HG03457 (cell line): ENCODE data around the gene APOC4.
"Not testable (repeated sequence)": the region's sequence is repeated elsewhere in the genome, so short reads cannot be mapped to it uniquely, and the experiment has no call there.

Experiments
- ATAC-seq: cut with Tn5 transposase; IDR thresholded peaks from one replicate; pipeline ENCODE4 v1.9.1; 2021; ENCODE audit warnings: moderate number of reproducible peaks; ENCODE audit not compliant: unreplicated experiment

APOC4 gene, protein sequence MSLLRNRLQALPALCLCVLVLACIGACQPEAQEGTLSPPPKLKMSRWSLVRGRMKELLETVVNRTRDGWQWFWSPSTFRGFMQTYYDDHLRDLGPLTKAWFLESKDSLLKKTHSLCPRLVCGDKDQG

DNA sequence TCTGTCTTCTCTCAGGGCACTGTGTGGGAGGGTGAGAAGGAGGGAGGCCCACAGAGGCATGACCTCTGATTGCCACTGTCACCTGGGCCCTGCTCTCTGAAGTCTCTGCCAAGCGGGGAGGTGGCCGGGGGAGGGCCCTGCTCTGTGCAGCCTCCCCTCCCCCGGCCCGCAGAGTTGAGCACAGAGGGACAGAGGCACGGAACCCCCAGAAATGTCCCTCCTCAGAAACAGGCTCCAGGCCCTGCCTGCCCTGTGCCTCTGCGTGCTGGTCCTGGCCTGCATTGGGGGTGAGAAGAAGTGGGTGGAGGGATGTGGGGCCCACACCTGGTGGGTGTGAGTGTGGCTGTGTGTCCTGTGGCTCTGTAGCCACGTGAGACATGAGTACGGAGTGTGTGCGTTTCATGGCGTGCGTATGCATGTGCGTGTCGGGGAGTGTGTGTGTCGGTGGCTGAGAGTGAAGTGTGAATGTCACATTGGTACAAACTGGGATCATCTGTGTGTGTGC lies at the start of gene APOC4:
TSS of gene APOC4 (plus strand) at position 171 of the 505 bp plus-strand sequence. CDS start at position 212, 41 bp downstream.
- ATAC-seq = no peak

DNA sequence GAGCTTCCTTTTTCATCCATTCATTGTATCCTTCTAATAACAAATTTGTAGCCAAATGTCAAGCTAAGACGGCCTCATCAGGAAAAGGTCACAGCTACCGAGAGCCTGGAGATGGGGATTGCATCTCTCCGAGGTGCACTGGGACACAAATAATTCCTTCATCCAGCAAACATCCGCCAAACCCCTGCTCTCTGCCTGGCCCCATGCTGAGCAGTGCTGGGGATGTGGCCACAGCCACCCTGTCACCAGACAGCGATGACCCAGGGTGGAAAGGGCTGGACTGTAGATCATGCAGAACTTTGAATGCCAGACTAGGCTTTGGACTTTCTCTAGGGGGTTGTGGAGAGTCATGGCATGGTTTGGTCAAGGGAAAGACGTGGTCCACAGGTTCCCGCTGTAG lies 49.1 kb upstream of the APOC4 start:
- ATAC-seq = no peak

DNA sequence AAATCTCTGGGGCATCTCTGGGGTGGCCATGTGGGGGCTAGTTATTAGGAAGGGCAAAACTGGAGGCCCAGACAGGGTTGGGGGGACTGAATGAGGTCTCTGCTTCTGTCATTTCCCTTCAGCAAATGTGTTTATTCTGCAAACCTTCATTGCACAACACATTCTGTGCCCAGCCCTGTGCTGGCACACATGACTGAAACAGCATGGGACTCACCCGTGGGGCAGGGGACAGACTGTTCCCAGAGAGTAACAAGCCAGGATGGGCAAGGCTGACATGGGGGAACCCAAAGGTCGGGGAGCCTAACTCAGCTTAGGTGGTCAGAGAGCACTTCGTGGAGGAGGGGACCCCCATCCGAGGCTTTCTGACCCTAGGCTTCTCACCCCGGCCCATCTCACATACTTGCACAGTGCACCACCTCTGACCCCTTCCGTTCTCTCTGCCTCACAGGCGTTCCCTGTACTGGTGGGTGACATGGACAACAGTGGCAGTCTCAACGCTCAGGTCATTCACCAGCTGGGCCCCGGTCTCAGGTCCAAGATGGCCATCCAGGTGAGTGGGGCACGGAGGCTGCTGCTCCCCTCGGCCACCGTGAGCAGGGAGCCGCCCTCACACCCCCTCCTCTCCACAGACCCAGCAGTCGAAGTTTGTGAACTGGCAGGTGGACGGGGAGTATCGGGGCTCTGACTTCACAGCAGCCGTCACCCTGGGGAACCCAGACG lies 48.5 kb upstream of the APOC4 start:
- ATAC-seq = no peak

DNA sequence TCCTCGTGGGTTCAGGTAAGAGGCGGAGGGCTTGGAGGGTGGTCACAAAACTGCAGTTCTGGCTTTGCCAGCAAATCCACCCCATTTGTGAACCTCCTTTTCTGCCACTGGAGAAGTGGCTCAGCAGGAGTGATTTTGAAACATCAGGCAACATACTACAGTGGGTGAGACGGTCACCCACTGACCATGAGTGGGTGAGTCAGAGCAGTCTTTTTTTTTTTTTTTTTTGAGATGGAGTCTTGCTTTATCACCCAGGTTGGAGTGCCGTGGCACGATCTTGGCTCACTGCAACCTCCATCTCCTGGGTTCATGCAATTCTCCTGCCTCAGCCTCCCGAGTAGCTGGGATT lies 48.0 kb upstream of the APOC4 start:
- no peak for ATAC-seq

DNA sequence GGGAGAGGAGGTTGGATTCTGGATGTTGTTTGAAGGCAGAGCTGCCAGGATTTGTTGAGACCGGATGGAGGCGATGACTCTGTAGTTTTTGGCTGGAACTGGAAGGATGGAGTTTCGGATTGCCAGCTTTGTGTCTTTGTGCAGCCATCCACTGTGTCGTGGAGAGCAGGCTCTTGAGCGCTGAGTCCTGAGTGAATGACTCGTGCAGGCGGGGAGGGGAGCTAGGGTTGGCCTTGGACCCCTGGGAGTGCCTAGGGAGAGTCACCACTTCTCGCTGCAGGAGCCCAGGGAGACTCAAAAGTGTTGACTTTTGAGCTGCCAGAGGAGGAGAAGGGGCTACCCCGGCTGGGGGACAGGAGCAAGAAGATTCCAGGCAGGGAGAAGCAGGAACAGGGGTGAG lies 47.1 kb upstream of the APOC4 start:
- no peak for ATAC-seq

DNA sequence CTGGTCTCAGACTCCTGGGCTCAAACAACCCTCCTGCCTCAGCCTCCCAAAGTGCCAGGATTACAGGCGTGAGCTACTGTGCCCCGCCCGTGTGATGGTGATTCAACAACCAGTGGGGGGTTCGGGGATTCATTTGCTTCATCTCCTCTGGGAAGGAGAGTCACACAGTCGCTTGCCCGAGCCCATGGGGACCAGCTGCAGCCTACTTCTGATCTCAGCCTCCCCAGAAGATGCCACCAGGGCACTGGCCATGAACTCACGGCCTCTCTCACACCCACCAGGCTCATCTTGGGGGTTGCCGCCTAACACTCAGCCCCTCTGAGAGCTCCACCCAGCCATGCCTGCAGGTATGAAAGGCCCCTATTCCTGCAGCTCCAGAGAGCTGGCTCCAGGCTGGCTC lies 44.2 kb upstream of the APOC4 start:
- no peak for ATAC-seq

DNA sequence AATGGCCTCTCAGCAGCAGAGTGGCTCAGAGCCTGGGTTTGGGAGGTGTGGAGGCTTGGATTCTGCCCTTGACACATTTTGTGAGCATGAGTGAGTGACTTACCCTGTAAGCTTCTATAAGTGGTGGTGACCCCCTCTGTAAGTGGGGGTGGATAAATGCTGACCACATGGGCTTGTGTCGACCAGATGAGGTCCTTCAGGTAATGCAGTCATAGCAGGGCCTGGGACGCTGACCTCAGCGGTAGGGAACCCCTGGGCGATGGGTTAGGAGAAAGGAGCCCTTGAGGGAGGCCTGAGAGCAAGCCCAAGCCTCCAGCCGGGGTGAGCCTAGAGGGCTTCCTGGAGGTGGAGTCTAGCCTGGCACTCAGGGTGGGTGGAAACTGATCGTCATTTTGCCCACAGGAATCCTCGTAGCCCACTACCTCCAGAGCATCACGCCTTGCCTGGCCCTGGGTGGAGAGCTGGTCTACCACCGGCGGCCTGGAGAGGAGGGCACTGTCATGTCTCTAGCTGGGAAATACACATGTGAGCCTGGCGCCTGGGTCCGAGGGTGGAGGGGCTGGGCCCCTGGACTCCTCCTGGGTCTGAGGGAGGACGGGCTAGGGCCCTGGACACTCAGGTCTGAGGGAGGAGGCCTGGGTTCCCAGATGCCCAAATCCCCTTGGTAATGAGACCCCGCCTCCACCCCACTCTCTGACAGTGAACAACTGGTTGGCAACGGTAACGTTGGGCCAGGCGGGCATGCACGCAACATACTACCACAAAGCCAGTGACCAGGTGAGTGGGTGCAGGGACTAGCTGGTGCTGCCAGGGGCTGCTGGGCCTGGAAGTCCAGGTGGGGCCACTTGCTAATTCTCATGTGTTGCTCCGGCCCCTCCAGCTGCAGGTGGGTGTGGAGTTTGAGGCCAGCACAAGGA lies 41.5 kb upstream of the APOC4 start:
- no peak for ATAC-seq

DNA sequence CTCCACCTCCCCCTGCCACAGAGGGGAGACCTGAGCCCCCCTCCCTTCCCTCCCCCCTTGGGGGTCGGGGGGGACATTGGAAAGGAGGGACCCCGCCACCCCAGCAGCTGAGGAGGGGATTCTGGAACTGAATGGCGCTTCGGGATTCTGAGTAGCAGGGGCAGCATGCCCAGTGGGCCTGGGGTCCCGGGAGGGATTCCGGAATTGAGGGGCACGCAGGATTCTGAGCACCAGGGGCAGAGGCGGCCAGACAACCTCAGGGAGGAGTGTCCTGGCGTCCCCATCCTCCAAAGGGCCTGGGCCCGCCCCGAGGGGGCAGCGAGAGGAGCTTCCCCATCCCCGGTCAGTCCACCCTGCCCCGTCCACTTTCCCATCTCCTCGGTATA lies 38.8 kb upstream of the APOC4 start:
- no peak for ATAC-seq

DNA sequence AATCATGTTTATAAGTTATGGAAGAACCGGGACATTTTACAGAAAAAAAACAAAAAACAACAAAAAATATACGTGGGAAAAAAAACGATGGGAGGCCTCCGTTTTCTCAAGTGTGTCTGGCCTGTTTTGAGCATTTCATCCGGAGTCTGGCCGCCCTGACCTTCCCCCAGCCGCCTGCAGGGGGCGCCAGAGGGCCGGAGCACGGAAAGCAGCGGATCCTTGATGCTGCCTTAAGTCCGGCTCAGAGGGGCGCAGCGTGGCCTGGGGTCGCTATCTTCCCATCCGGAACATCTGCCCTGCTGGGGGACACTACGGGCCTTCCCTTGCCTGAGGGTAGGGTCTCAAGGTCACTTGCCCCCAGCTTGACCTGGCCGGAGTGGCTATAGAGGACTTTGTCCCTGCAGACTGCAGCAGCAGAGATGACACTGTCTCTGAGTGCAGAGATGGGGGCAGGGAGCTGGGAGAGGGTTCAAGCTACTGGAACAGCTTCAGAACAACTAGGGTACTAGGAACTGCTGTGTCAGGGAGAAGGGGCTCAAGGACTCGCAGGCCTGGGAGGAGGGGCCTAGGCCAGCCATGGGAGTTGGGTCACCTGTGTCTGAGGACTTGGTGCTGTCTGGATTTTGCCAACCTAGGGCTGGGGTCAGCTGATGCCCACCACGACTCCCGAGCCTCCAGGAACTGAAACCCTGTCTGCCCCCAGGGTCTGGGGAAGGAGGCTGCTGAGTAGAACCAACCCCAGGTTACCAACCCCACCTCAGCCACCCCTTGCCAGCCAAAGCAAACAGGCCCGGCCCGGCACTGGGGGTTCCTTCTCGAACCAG lies 38.2 kb upstream of the APOC4 start:
- ATAC-seq = no peak

DNA sequence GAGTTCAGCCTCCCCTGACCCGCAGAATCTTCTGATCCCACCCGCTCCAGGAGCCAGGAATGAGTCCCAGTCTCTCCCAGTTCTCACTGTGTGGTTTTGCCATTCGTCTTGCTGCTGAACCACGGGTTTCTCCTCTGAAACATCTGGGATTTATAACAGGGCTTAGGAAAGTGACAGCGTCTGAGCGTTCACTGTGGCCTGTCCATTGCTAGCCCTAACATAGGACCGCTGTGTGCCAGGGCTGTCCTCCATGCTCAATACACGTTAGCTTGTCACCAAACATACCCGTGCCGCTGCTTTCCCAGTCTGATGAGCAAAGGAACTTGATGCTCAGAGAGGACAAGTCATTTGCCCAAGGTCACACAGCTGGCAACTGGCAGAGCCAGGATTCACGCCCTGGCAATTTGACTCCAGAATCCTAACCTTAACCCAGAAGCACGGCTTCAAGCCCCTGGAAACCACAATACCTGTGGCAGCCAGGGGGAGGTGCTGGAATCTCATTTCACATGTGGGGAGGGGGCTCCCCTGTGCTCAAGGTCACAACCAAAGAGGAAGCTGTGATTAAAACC lies 37.5 kb upstream of the APOC4 start:
- ATAC-seq = no peak

DNA sequence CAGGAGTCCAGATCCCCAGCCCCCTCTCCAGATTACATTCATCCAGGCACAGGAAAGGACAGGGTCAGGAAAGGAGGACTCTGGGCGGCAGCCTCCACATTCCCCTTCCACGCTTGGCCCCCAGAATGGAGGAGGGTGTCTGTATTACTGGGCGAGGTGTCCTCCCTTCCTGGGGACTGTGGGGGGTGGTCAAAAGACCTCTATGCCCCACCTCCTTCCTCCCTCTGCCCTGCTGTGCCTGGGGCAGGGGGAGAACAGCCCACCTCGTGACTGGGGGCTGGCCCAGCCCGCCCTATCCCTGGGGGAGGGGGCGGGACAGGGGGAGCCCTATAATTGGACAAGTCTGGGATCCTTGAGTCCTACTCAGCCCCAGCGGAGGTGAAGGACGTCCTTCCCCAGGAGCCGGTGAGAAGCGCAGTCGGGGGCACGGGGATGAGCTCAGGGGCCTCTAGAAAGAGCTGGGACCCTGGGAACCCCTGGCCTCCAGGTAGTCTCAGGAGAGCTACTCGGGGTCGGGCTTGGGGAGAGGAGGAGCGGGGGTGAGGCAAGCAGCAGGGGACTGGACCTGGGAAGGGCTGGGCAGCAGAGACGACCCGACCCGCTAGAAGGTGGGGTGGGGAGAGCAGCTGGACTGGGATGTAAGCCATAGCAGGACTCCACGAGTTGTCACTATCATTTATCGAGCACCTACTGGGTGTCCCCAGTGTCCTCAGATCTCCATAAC lies 36.4 kb upstream of the APOC4 start, which contains the start of gene APOE:
TSS of gene APOE (plus strand) at position 360 of the 724 bp plus-strand sequence. CDS start 829 bp downstream, outside the sequence.
- no peak for ATAC-seq

DNA sequence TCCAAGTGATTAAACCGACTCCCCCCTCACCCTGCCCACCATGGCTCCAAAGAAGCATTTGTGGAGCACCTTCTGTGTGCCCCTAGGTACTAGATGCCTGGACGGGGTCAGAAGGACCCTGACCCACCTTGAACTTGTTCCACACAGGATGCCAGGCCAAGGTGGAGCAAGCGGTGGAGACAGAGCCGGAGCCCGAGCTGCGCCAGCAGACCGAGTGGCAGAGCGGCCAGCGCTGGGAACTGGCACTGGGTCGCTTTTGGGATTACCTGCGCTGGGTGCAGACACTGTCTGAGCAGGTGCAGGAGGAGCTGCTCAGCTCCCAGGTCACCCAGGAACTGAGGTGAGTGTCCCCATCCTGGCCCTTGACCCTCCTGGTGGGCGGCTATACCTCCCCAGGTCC lies 34.4 kb upstream of the APOC4 start:
- no peak for ATAC-seq

DNA sequence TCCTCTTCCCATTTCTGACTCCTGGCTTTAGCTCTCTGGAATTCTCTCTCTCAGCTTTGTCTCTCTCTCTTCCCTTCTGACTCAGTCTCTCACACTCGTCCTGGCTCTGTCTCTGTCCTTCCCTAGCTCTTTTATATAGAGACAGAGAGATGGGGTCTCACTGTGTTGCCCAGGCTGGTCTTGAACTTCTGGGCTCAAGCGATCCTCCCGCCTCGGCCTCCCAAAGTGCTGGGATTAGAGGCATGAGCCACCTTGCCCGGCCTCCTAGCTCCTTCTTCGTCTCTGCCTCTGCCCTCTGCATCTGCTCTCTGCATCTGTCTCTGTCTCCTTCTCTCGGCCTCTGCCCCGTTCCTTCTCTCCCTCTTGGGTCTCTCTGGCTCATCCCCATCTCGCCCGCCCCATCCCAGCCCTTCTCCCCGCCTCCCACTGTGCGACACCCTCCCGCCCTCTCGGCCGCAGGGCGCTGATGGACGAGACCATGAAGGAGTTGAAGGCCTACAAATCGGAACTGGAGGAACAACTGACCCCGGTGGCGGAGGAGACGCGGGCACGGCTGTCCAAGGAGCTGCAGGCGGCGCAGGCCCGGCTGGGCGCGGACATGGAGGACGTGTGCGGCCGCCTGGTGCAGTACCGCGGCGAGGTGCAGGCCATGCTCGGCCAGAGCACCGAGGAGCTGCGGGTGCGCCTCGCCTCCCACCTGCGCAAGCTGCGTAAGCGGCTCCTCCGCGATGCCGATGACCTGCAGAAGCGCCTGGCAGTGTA lies 33.8 kb upstream of the APOC4 start:
- no peak for ATAC-seq

DNA sequence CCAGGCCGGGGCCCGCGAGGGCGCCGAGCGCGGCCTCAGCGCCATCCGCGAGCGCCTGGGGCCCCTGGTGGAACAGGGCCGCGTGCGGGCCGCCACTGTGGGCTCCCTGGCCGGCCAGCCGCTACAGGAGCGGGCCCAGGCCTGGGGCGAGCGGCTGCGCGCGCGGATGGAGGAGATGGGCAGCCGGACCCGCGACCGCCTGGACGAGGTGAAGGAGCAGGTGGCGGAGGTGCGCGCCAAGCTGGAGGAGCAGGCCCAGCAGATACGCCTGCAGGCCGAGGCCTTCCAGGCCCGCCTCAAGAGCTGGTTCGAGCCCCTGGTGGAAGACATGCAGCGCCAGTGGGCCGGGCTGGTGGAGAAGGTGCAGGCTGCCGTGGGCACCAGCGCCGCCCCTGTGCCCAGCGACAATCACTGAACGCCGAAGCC lies 33.2 kb upstream of the APOC4 start:
- no peak for ATAC-seq

DNA sequence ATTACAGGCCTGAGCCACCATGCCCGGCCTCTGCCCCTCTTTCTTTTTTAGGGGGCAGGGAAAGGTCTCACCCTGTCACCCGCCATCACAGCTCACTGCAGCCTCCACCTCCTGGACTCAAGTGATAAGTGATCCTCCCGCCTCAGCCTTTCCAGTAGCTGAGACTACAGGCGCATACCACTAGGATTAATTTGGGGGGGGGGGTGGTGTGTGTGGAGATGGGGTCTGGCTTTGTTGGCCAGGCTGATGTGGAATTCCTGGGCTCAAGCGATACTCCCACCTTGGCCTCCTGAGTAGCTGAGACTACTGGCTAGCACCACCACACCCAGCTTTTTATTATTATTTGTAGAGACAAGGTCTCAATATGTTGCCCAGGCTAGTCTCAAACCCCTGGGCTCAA lies 32.3 kb upstream of the APOC4 start:
- ATAC-seq = no peak

DNA sequence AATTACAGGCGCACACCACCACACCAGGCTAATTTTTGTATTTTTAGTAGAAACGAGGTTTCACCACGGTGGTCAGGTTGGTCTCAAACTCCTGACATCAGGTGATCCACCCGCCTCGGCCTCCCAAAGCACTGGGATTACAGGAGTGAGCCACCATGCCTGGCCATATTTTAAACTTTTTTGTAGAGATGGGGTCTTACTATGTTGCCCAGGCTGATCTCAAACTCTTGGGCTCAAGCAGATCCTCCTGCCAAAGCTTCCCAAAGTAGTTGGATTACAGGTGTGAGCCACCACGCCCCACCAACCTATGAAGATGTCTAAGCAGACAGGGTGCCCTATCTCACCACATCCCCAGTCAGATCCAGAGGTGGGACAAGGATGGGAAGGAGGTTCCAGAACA lies 30.1 kb upstream of the APOC4 start:
- not testable (repeated sequence) for ATAC-seq

DNA sequence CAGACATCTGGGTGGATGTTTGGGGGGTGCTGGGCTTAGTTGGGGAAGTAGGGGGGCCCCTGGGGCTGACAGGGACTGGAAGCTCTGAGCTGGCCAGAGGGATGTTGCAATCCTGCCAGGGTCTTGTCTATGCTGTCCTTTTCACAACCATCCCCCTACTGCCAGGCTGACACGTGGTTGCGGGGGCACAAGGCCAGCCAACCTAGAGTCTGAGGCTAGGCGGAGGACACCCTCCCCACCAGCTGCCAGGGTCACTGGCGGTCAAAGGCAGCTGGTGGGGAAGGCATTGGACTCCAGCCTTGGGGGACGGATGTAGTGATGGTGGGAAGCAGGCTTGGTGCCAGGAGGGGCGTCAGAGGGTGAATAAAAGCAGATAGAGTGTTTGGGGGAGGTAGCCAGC lies 29.2 kb upstream of the APOC4 start:
- ATAC-seq = no peak

DNA sequence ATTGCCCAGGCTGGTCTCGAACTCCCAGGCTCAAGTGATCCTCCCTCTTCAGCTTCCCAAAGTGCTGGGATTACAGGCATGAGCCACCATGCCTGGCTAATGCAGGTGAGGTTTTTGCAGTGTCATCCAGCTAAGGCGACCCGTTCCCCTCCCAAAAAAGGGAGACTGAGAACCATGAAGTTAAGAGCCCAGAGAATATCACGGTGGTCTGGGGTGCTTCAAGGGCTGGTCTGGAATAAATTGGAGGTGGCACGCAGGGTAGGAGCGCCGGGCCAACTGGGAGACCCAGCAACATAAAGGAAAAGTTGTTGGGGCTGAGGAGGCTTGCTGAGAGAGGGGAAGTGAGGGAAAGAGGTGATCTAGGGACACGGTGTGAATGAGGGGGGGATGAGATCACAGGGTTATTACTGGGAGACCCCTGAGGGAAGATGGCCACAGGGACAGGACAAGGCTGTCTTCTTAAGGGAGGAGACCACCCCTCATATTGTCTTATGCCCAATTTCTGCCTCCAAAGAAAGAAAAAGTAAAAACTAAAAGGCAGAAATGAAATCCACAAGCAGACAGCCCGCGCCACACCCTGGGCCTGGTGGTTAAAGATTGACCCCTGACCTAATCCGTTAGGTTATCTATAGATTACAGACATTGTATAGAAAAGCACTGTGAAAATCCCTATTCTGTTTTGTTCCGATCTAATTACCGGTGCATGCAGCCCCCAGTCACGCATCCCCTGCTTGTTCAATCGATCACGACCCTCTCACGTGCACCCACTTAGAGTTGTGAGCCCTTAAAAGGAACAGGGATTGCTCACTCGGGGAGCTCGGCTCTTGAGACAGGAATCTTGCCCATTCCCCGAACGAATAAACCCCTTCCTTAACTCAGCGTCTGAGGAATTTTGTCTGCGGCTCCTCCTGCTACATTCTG lies 28.3 kb upstream of the APOC4 start:
- ATAC-seq = not testable (repeated sequence)
